H1 (cell line): ENCODE measurements around the gene IL19. TPM values are rescaled to one million over a fixed set of nuclear protein-coding genes. Genes with fewer than 3 reads are reported as not detected.

ENCODE experiments used
- CTCF ChIA-PET: fragments of 300-600 bp; sonication (Branson Sonifier 250); formaldehyde crosslinking; loops from one replicate; lab custom pipeline; 2021; ENCODE audit not compliant: partially characterized antibody; lab: Charles Lee
- POLR2A ChIA-PET: fragments of 300-600 bp; sonication (Branson Sonifier 250); formaldehyde crosslinking; loops from one replicate; lab custom pipeline; 2021; ENCODE audit warnings: inconsistent platforms; ENCODE audit not compliant: partially characterized antibody; lab: Charles Lee
- DNase-seq, 2 experiments: peaks; one replicate each; pipeline versions ENCODE4 v3.0.0 to v3.0.0-alpha.2; 2010 to 2022; ENCODE audit warnings: low spot score in 2 of 2, low read depth in 1 of 2, mixed read lengths in 1 of 2
- FAIRE-seq: peaks from 2 replicates; lab custom pipeline; 2011; peaks lifted over from hg19 to GRCh38; lab: Jason Lieb, UNC
- H2AFZ ChIP-seq: 2 replicates; pipeline ENCODE4 v1.8.1; 2012; ENCODE audit warnings: low read length, inconsistent platforms
- H2AK5ac ChIP-seq: 2 replicates; pipeline ENCODE4 v1.6.1; 2013; ENCODE audit warnings: low read depth, low read length
- H2BK120ac ChIP-seq: replicated peaks from 2 replicates; pipeline ENCODE3; 2013; ENCODE audit warnings: low read depth, low read length, inconsistent platforms
- H2BK12ac ChIP-seq: 2 replicates; pipeline ENCODE4 v1.6.1; 2013; ENCODE audit warnings: low read depth, low read length
- H2BK15ac ChIP-seq: 2 replicates; pipeline ENCODE4 v1.6.1; 2013; ENCODE audit warnings: low read length
- H2BK20ac ChIP-seq: 2 replicates; pipeline ENCODE4 v1.6.1; 2013; ENCODE audit warnings: low read length
- H2BK5ac ChIP-seq: 2 replicates; pipeline ENCODE4 v1.6.1; 2013; ENCODE audit warnings: low read depth, low read length
- H3K14ac ChIP-seq: 2 replicates; pipeline ENCODE4 v1.6.1; 2013; ENCODE audit warnings: inconsistent platforms; ENCODE audit not compliant: insufficient read length
- H3K18ac ChIP-seq: 2 replicates; pipeline ENCODE4 v1.6.1; 2013; ENCODE audit warnings: low read length; ENCODE audit errors: extremely low read depth
- H3K23ac ChIP-seq: 2 replicates; pipeline ENCODE4 v1.6.1; 2013; ENCODE audit warnings: inconsistent platforms; ENCODE audit not compliant: insufficient read length
- H3K23me2 ChIP-seq: 2 replicates; pipeline ENCODE4 v1.6.1; 2013; ENCODE audit warnings: low read depth, low read length
- H3K27ac ChIP-seq: 2 replicates; pipeline ENCODE4 v1.6.1; 2011; ENCODE audit warnings: low read depth, low read length, inconsistent platforms
- H3K27me3 ChIP-seq, 4 experiments: replicated peaks in 1 of 4; 1 replicate in 1 of 4; 2 replicates in 3 of 4; pipeline versions ENCODE4 v1.6.1 to v1.8.1; 2011 to 2013; ENCODE audit warnings: low read length in 3 of 4, mild to moderate bottlenecking in 3 of 4, inconsistent platforms in 2 of 4, mixed read lengths in 2 of 4, moderate library complexity in 1 of 4; ENCODE audit not compliant: control insufficient read depth in 3 of 4, insufficient read depth in 3 of 4; ENCODE audit errors: extremely low read depth in 1 of 4
- H3K36me3 ChIP-seq, 4 experiments: 2 replicates each; pipeline versions ENCODE4 v1.6.1 to v1.8.1; 2011 to 2013; ENCODE audit warnings: mild to moderate bottlenecking in 4 of 4, low read length in 3 of 4, moderate library complexity in 2 of 4, control low read depth in 1 of 4, inconsistent platforms in 1 of 4; ENCODE audit not compliant: insufficient read depth in 4 of 4, control insufficient read depth in 2 of 4
- H3K4ac ChIP-seq: replicated peaks from 2 replicates; pipeline ENCODE3; 2013; ENCODE audit warnings: low read length, low read depth, mixed read lengths, inconsistent platforms; ENCODE audit not compliant: insufficient read length
- H3K4me1 ChIP-seq, 4 experiments: replicated peaks in 1 of 4; 1 replicate in 1 of 4; 2 replicates in 3 of 4; pipeline versions ENCODE4 v1.6.1 to v1.8.1; 2011 to 2013; ENCODE audit warnings: low read length in 3 of 4, inconsistent platforms in 2 of 4, mixed read lengths in 1 of 4; ENCODE audit not compliant: insufficient read depth in 4 of 4, control insufficient read depth in 3 of 4
- H3K4me2 ChIP-seq, 2 experiments: 2 replicates each; pipeline versions ENCODE4 v1.6.1 to v1.8.1; 2011 to 2013; ENCODE audit warnings: low read depth in 2 of 2, low read length in 2 of 2, control low read depth in 1 of 2, inconsistent platforms in 1 of 2, mild to moderate bottlenecking in 1 of 2; ENCODE audit not compliant: insufficient read depth in 1 of 2
- H3K4me3 ChIP-seq, 4 experiments: fragments of 200-600, 300-600 bp in 1 of 4; sonication (generic), shearing (Covaris generic), sonication (Bioruptor Twin) in 1 of 4; 2 replicates each; pipeline versions ENCODE4 v1.5.1 to v1.8.1; 2011 to 2016; ENCODE audit warnings: low read length in 4 of 4, low read depth in 3 of 4, control low read depth in 2 of 4, inconsistent platforms in 2 of 4, mild to moderate bottlenecking in 2 of 4, mixed read lengths in 1 of 4, moderate library complexity in 1 of 4; ENCODE audit not compliant: insufficient read depth in 2 of 4; ENCODE audit errors: extremely low read depth in 1 of 4
- H3K56ac ChIP-seq: replicated peaks from 2 replicates; pipeline ENCODE3; 2013; ENCODE audit warnings: low read depth, mild to moderate bottlenecking, mixed read lengths, low read length, inconsistent platforms; ENCODE audit not compliant: insufficient read length
- H3K79me1 ChIP-seq: 2 replicates; pipeline ENCODE4 v1.6.1; 2013; ENCODE audit warnings: low read depth, low read length, control low read depth
- H3K79me2 ChIP-seq, 2 experiments: 2 replicates each; pipeline versions ENCODE4 v1.6.1 to v1.8.1; 2012 to 2013; ENCODE audit warnings: low read length in 2 of 2, mild to moderate bottlenecking in 2 of 2, inconsistent platforms in 1 of 2; ENCODE audit not compliant: insufficient read depth in 2 of 2, control insufficient read depth in 1 of 2
- H3K9ac ChIP-seq, 4 experiments: replicated peaks in 1 of 4; 1 replicate in 1 of 4; 2 replicates in 3 of 4; pipeline versions ENCODE4 v1.6.1 to v1.8.1; 2011 to 2013; ENCODE audit warnings: low read depth in 3 of 4, low read length in 3 of 4, control low read depth in 2 of 4, mild to moderate bottlenecking in 2 of 4, moderate library complexity in 2 of 4, inconsistent platforms in 1 of 4; ENCODE audit errors: extremely low read depth in 1 of 4
- H3K9me3 ChIP-seq, 2 experiments: 2 replicates each; pipeline versions ENCODE4 v1.6.1 to v1.8.1; 2012 to 2013; ENCODE audit warnings: mild to moderate bottlenecking in 2 of 2, moderate library complexity in 2 of 2, control low read depth in 1 of 2, inconsistent platforms in 1 of 2, low read depth in 1 of 2, low read length in 1 of 2, mixed read lengths in 1 of 2; ENCODE audit not compliant: insufficient read depth in 2 of 2
- H4K20me1 ChIP-seq, 2 experiments: replicated peaks in 1 of 2; 2 replicates each; pipeline versions ENCODE3 to v1.8.1; 2011 to 2013; ENCODE audit warnings: inconsistent platforms in 2 of 2, low read length in 2 of 2, mild to moderate bottlenecking in 1 of 2; ENCODE audit not compliant: insufficient read depth in 2 of 2, control insufficient read depth in 1 of 2
- H4K5ac ChIP-seq: 2 replicates; pipeline ENCODE4 v1.6.1; 2013; ENCODE audit warnings: low read length, low read depth, mixed read lengths, inconsistent platforms; ENCODE audit not compliant: insufficient read length
- H4K8ac ChIP-seq: 2 replicates; pipeline ENCODE4 v1.8.0; 2013; ENCODE audit warnings: mild to moderate bottlenecking, moderate library complexity, low read length, inconsistent platforms; ENCODE audit not compliant: insufficient read depth; ENCODE audit errors: extremely low read depth
- H4K91ac ChIP-seq: replicated peaks from 2 replicates; pipeline ENCODE3; 2013; ENCODE audit warnings: low read length, mixed read lengths, inconsistent platforms; ENCODE audit not compliant: insufficient read length
- ASH2L ChIP-seq: fragments of 200-600, 300-600 bp; sonication (generic); IDR thresholded peaks from one replicate; pipeline ENCODE4 v1.7.1; 2017; ENCODE audit warnings: low read length
- CREB1 ChIP-seq: IDR thresholded peaks from 2 replicates; pipeline ENCODE4 v1.6.1; 2012; ENCODE audit warnings: inconsistent platforms
- CTBP2 ChIP-seq: IDR thresholded peaks from 2 replicates; pipeline ENCODE4 v1.7.0; 2011; ENCODE audit warnings: borderline replicate concordance, mild to moderate bottlenecking, moderate library complexity, mixed read lengths, low read length; ENCODE audit not compliant: insufficient read depth, insufficient read length
- HDAC6 ChIP-seq: IDR thresholded peaks from one replicate; pipeline ENCODE4 v1.7.1; 2012; ENCODE audit warnings: low read depth, mild to moderate bottlenecking, inconsistent platforms, low read length, moderate library complexity
- RXRA ChIP-seq: IDR thresholded peaks from 2 replicates; pipeline ENCODE4 v1.6.1; 2011; ENCODE audit warnings: low read depth, mild to moderate bottlenecking, low read length, moderate library complexity; ENCODE audit not compliant: insufficient read depth
- SAP30 ChIP-seq: fragments of 300-600 bp; sonication (generic); IDR thresholded peaks from 2 replicates; pipeline ENCODE4 v1.7.1; 2012; ENCODE audit warnings: low read length, moderate library complexity, mild to moderate bottlenecking, inconsistent platforms; ENCODE audit not compliant: insufficient read depth, insufficient replicate concordance
- WGBS, 2 experiments: shearing (Covaris generic) in 1 of 2; methylation state at CpG; one replicate each; pipeline versions ENCODE4 v1.1.6 to v1.1.7; 2013 to 2015; ENCODE audit warnings: low lambda C conversion rate in 2 of 2, mixed read lengths in 2 of 2, inconsistent platforms in 1 of 2, low coverage in 1 of 2, missing lambda C conversion rate in 1 of 2; ENCODE audit not compliant: insufficient replicate concordance in 2 of 2, insufficient coverage in 1 of 2, insufficient read length in 1 of 2; ENCODE audit errors: extremely low coverage in 1 of 2, missing lambda C conversion rate in 1 of 2; 5-methylcytosine and 5-hydroxymethylcytosine counted together
- polyA plus RNA-seq, 7 experiments: library from polyadenylated mRNA; depleted of rRNA in 3 of 7; stranded (reverse) in 5 of 7; unstranded in 2 of 7; fragments of >200 nt in 5 of 7; fragments of 200-250 nt in 2 of 7; gene quantifications; 1 replicate in 5 of 7; 2 replicates in 1 of 7; 4 replicates in 1 of 7; pipeline versions ENCODE4 v1.2.1 to v1.2.3, GENCODE V29; 2011 to 2013; ENCODE audit warnings: missing spikeins in 2 of 7, mixed read lengths in 2 of 7
- total RNA-seq: library from RNA; stranded (reverse); fragmentation: NEBNext Ultra II Directional; extraction: Animal tissue kit (Norgen Biotek cat#: 25700); gene quantifications from 2 replicates; pipeline ENCODE4 v1.2.1, GENCODE V29; 2021
- TF ChIP-seq, protein P1 (sequence below): IDR thresholded peaks from 2 replicates; pipeline ENCODE4 v1.6.1; 2012; ENCODE audit warnings: inconsistent platforms

IL19 gene
- total and polyA plus RNA-seq, 2 of the 8 experiments (the other 6 are each of a cell fraction or from before 2014, with no cell fraction given): not detected

- CTCF ChIA-PET: interaction anchor here (1.1 to 3.0 kb wide), 10 partner anchors 7 to 138 kb away, joined by 4 to 19 read pairs (median 6); partner anchors contain the start of gene IL20
These were observed 101.6 kb downstream of the IL19 start for GRCh38 chr1:206872139-206872538.

More at GRCh38 chr1:206872139-206872538, 101.6 kb downstream of the IL19 start:
- Histone ChIP-seq H3K4me3 (no peak overlapping the region), H2BK120ac (no peak overlapping the region), H3K9ac (no peak overlapping the region), H3K9me3 (peaks cover 0 to 5% of the 10 kb centered on the region in 2 experiments; a peak in 1 of 4 replicates), H4K91ac (no peak overlapping the region), H3K23me2 (no peaks in the 10 kb centered on the region), H2BK5ac (no peak overlapping the region), H3K36me3 (no peaks in the 10 kb centered on the region), H3K4ac (no peak overlapping the region), H2BK20ac (no peak overlapping the region), H3K79me2 (no peaks in the 10 kb centered on the region), H4K20me1 (no peaks in the 10 kb centered on the region), H3K4me1 (no peaks in the 10 kb centered on the region), H2AFZ (no peak overlapping the region), H3K27ac (no peak overlapping the region), H3K18ac (no peak overlapping the region), H3K14ac (no peak overlapping the region), H2AK5ac (no peak overlapping the region), H3K27me3 (no peaks in the 10 kb centered on the region; a peak in 1 of 7 replicates), H3K4me2 (no peak overlapping the region), H2BK15ac (no peak overlapping the region), H2BK12ac (no peak overlapping the region), H4K8ac (no peak overlapping the region), H3K23ac (no peak overlapping the region), H3K79me1 (no peaks in the 10 kb centered on the region), H3K56ac (no peak overlapping the region), H4K5ac (no peak overlapping the region)
- FAIRE-seq (no peak), DNase-seq (no peak)
- POLR2A ChIA-PET: no interaction called here
- TF ChIP-seq CTBP2: no peak
- no peak for TF ChIP-seq HDAC6
- TF ChIP-seq, protein P1, sequence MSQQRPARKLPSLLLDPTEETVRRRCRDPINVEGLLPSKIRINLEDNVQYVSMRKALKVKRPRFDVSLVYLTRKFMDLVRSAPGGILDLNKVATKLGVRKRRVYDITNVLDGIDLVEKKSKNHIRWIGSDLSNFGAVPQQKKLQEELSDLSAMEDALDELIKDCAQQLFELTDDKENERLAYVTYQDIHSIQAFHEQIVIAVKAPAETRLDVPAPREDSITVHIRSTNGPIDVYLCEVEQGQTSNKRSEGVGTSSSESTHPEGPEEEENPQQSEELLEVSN: no peak
- TF ChIP-seq SAP30: no peak
- TF ChIP-seq RXRA: no peak
- TF ChIP-seq ASH2L: no peak
- TF ChIP-seq CREB1: no peak
- WGBS, 2 experiments: 88% methylated on average over 3 of the region's 3 CpGs; no CpG with 5 or more reads in 1 of the 2 experiments
